ENCODE results near the gene SLC49A4.

The SLC49A4 gene

GRCh38 chr3:122930063-122930997 is 135.5 kb downstream of the SLC49A4 start:
- no peak for DNase-seq
